Measurements from ENCODE around the gene SESTD1. TPM values are rescaled to one million over a fixed set of nuclear protein-coding genes. Genes with fewer than 3 reads are reported as not detected.

The SESTD1 gene
- total and polyA plus RNA-seq, 8 donors = 36.0 to 76.9 (median 49.7) TPM

DNA sequence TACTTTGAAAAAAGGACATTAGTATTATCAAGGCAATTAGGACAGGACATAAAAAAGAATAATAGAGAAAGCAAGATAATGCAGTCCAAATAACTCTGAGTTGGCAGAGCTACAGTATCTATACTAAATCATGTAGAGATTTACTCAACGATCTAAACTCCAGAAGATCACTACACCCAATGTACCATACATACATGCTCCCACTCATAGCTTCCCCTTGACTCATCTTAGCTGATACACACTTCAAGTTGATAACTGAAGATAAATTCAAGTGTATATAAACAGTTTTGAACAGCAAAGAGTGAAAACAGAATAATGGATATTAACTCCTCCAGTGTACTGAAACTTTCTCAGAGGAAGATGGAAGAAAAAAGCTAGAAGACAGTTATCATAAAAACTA is 78.5 kb downstream of the SESTD1 start:
- DNase-seq (no peak), ATAC-seq (no peak)
- H3K27ac ChIP-seq = no peak overlapping the region
- H3K4me3 ChIP-seq = no peak overlapping the region
- peaks cover 0 to 15% of the 10 kb centered on the region in 2 donors for H3K36me3 ChIP-seq
- peaks cover 0 to 9% of the 10 kb centered on the region in 2 donors for H3K9me3 ChIP-seq
- H3K4me1 ChIP-seq = no peaks in the 10 kb centered on the region
- intact Hi-C loops (cut with DNase I) = no loop called here
- no peaks in the 10 kb centered on the region for H3K27me3 ChIP-seq
- TF ChIP-seq, protein P1, sequence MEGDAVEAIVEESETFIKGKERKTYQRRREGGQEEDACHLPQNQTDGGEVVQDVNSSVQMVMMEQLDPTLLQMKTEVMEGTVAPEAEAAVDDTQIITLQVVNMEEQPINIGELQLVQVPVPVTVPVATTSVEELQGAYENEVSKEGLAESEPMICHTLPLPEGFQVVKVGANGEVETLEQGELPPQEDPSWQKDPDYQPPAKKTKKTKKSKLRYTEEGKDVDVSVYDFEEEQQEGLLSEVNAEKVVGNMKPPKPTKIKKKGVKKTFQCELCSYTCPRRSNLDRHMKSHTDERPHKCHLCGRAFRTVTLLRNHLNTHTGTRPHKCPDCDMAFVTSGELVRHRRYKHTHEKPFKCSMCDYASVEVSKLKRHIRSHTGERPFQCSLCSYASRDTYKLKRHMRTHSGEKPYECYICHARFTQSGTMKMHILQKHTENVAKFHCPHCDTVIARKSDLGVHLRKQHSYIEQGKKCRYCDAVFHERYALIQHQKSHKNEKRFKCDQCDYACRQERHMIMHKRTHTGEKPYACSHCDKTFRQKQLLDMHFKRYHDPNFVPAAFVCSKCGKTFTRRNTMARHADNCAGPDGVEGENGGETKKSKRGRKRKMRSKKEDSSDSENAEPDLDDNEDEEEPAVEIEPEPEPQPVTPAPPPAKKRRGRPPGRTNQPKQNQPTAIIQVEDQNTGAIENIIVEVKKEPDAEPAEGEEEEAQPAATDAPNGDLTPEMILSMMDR (IDR thresholded peaks at IDR 0.05) = no peak

DNA sequence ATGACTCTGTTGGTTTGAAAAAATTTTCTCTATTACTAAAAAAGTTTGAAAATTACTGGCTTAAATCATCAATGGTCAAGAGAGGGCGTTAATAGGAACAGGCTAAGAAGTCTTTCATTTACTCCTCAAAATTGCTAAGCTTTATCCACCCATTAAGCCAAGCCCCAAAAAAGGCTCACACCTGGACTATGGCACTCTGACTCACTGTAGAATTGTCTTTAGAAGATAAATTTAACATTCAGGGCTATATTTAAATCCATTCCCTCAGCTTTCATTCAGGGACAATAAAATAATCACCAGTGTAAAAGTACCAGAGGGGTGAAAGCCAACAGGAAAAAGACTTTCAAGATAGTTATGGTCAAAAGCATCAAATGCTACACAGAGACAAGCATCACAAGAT is 80.0 kb downstream of the SESTD1 start:
- peaks cover 0 to 12% of the 10 kb centered on the region in 2 donors for H3K36me3 ChIP-seq
- H3K27ac ChIP-seq = no peak overlapping the region
- H3K4me1 ChIP-seq = no peaks in the 10 kb centered on the region
- intact Hi-C loops (cut with DNase I) = no loop called here
- DNase-seq (no peak), ATAC-seq (no peak)
- peaks cover 0 to 4% of the 10 kb centered on the region in 2 donors for H3K9me3 ChIP-seq
- H3K27me3 ChIP-seq = no peaks in the 10 kb centered on the region
- TF ChIP-seq, protein P1 (IDR thresholded peaks at IDR 0.05) = no peak
- no peak overlapping the region for H3K4me3 ChIP-seq

GRCh38 chr2:179181002-179181401 is 83.6 kb downstream of the SESTD1 start:
- no peak for DNase-seq
- Histone ChIP-seq H3K27me3 (no peaks in the 10 kb centered on the region), H3K9me3 (no peaks in the 10 kb centered on the region), H3K4me3 (no peak overlapping the region), H3K4me1 (peaks cover 0 to 2% of the 10 kb centered on the region in 2 donors), H3K27ac (no peak overlapping the region), H3K36me3 (peaks cover 0 to 12% of the 10 kb centered on the region in 2 donors)
- TF ChIP-seq, protein P1 (IDR thresholded peaks at IDR 0.05) = no peak
- intact Hi-C loops (cut with DNase I) = no loop called here
- ATAC-seq = no peak

- intact Hi-C loops (cut with DNase I) = no loop called here
- Histone ChIP-seq H3K4me1 (peaks cover 0 to 2% of the 10 kb centered on the region in 2 donors), H3K27ac (no peak overlapping the region), H3K36me3 (peaks cover 0 to 20% of the 10 kb centered on the region in 2 donors), H3K9me3 (no peaks in the 10 kb centered on the region), H3K27me3 (no peaks in the 10 kb centered on the region), H3K4me3 (no peak overlapping the region)
- ATAC-seq (no peak), DNase-seq (peak in 1 of 4 donors; percentile 2)
- TF ChIP-seq, protein P1 (IDR thresholded peaks at IDR 0.05) = no peak
Observed at GRCh38 chr2:179180242-179180641, 84.4 kb downstream of the SESTD1 start.

DNA sequence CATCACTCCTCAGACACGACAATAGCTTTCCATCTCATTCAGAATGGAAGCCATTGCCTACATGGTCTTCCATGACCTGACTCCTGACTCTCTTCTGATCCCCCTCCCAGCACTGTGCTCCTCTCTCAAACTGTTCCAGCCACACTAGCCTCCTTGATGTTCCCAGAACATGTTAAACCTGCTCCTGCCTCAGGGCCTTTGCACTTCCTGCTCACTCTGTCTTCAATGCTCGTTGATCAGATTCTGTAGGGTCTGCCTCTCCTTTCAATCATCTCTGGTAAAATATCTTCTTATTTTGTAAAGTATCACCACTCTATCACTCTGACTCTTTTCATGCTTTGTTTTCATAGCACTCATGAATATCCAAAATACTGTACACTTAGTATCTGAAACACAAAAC is 84.9 kb downstream of the SESTD1 start:
- Histone ChIP-seq H3K36me3 (peaks cover 0 to 22% of the 10 kb centered on the region in 2 donors), H3K27me3 (no peaks in the 10 kb centered on the region), H3K4me3 (no peak overlapping the region), H3K27ac (no peak overlapping the region), H3K4me1 (peaks cover 0 to 2% of the 10 kb centered on the region in 2 donors), H3K9me3 (no peaks in the 10 kb centered on the region)
- intact Hi-C loops (cut with DNase I) = no loop called here
- TF ChIP-seq, protein P1 (IDR thresholded peaks at IDR 0.05) = no peak
- DNase-seq (no peak), ATAC-seq (no peak)
